B cell (primary cell): ENCODE measurements around the gene WWC2. TPM values are rescaled to one million over a fixed set of nuclear protein-coding genes. Genes with fewer than 3 reads are reported as not detected.

Source experiments
- ATAC-seq: fragments of 200-7000 bp; cut with Tn5 transposase; one replicate; pipeline ENCODE4 v1.10.0; 2021; ENCODE audit warnings: low read depth, mild to moderate bottlenecking, moderate number of reproducible peaks, moderate library complexity
- CTCF ChIA-PET: fragments of 350-600 bp; sonication (Branson Sonifier 250); formaldehyde crosslinking; loops from one replicate; lab custom pipeline; 2021; ENCODE audit warnings: antibody characterized with exemption, inconsistent platforms; lab: Charles Lee
- POLR2A ChIA-PET: fragments of 350-600 bp; sonication (Branson Sonifier 250); formaldehyde crosslinking; loops from one replicate; lab custom pipeline; 2021; ENCODE audit warnings: antibody characterized with exemption; lab: Charles Lee
- DNase-seq: peaks from one replicate; pipeline ENCODE4 v3.0.0; 2013
- H2AFZ ChIP-seq: 2 replicates; pipeline ENCODE4 v1.6.1; 2012; ENCODE audit warnings: mild to moderate bottlenecking, low read depth, low read length; ENCODE audit not compliant: insufficient read depth, poor library complexity, severe bottlenecking
- H3K27ac ChIP-seq, 2 donors: 1 replicate in 1 of 2; 2 replicates in 1 of 2; pipeline ENCODE4 v1.5.1; 2012 to 2013; ENCODE audit warnings: low read length in 2 of 2, mild to moderate bottlenecking in 2 of 2, moderate library complexity in 1 of 2
- H3K27me3 ChIP-seq, 4 experiments: fragments of 200-600 bp in 1 of 4; sonication (generic) in 1 of 4; replicated peaks in 1 of 4; 1 replicate in 2 of 4; 2 replicates in 2 of 4; pipeline versions ENCODE4 v1.6.1 to v1.7.0; 2013 to 2016; ENCODE audit warnings: low read length in 3 of 4, mild to moderate bottlenecking in 2 of 4, mixed read lengths in 1 of 4, moderate library complexity in 1 of 4; ENCODE audit not compliant: insufficient read depth in 4 of 4, control insufficient read depth in 3 of 4; ENCODE audit errors: control extremely low read depth in 1 of 4
- H3K36me3 ChIP-seq, 2 experiments: replicated peaks in 1 of 2; 1 replicate in 1 of 2; 2 replicates in 1 of 2; pipeline versions ENCODE4 v1.6.1 to v1.7.1; 2013; ENCODE audit warnings: low read length in 1 of 2; ENCODE audit not compliant: insufficient read depth in 2 of 2, control insufficient read depth in 1 of 2; ENCODE audit errors: control extremely low read depth in 1 of 2, extremely low read depth in 1 of 2
- H3K4me1 ChIP-seq, 2 donors: fragments of 200-600 bp in 1 of 2; sonication (generic) in 1 of 2; 1 replicate in 1 of 2; 2 replicates in 1 of 2; pipeline versions ENCODE4 v1.5.1 to v1.6.1; 2013 to 2017; ENCODE audit warnings: low read length in 2 of 2; ENCODE audit not compliant: control insufficient read depth in 2 of 2, insufficient read depth in 2 of 2
- H3K4me2 ChIP-seq: replicated peaks from 2 replicates; pipeline ENCODE3; 2012; ENCODE audit warnings: mild to moderate bottlenecking, low read depth, low read length; ENCODE audit not compliant: poor library complexity, severe bottlenecking
- H3K4me3 ChIP-seq, 5 experiments: fragments of 200-600 bp in 1 of 5; sonication (generic) in 1 of 5; 1 replicate in 3 of 5; 2 replicates in 2 of 5; pipeline versions ENCODE4 v1.5.1 to v1.7.0; 2011 to 2016; ENCODE audit warnings: low read length in 4 of 5, mild to moderate bottlenecking in 4 of 5, low read depth in 2 of 5, control low read depth in 1 of 5, moderate library complexity in 1 of 5; ENCODE audit not compliant: insufficient read depth in 1 of 5; ENCODE audit errors: control extremely low read depth in 1 of 5, extremely low read depth in 1 of 5
- H3K79me2 ChIP-seq: fragments of 200-600 bp; sonication (generic); one replicate; pipeline ENCODE4 v1.6.0; 2016; ENCODE audit warnings: low read length; ENCODE audit not compliant: control insufficient read depth, insufficient read depth
- H3K9ac ChIP-seq: fragments of 200-600 bp; sonication (generic); 2 replicates; pipeline ENCODE4 v1.6.1; 2017; ENCODE audit warnings: mild to moderate bottlenecking, low read length, moderate library complexity
- H3K9me3 ChIP-seq, 3 donors: one replicate each; pipeline versions ENCODE4 v1.6.1 to v1.7.1; 2013; ENCODE audit warnings: low read length in 2 of 3; ENCODE audit not compliant: control insufficient read depth in 2 of 3, insufficient read depth in 1 of 3; ENCODE audit errors: control extremely low read depth in 1 of 3
- H4K20me1 ChIP-seq: 2 replicates; pipeline ENCODE4 v1.6.0; 2012; ENCODE audit warnings: mild to moderate bottlenecking, low read length; ENCODE audit not compliant: insufficient read depth, control insufficient read depth, poor library complexity, severe bottlenecking
- H3K27ac Mint-ChIP-seq: one replicate; pipeline ENCODE4 v1.8.0; 2021; ENCODE audit warnings: mixed read lengths
- H3K27me3 Mint-ChIP-seq: one replicate; pipeline ENCODE4 v1.8.0; 2021; ENCODE audit warnings: mixed read lengths
- H3K4me1 Mint-ChIP-seq: one replicate; pipeline ENCODE4 v1.8.0; 2021; ENCODE audit warnings: mixed read lengths
- H3K4me3 Mint-ChIP-seq: one replicate; pipeline ENCODE4 v1.8.0; 2021; ENCODE audit warnings: mixed read lengths
- H3K9me3 Mint-ChIP-seq: one replicate; pipeline ENCODE4 v1.8.0; 2022; ENCODE audit warnings: mixed read lengths; ENCODE audit not compliant: insufficient read depth
- EZH2 ChIP-seq: IDR thresholded peaks from 2 replicates; pipeline ENCODE4 v1.6.1; 2012; ENCODE audit warnings: borderline replicate concordance, low read depth, mild to moderate bottlenecking, moderate library complexity, low read length; ENCODE audit not compliant: insufficient read depth, poor library complexity, severe bottlenecking
- WGBS: methylation state at CpG from one replicate; pipeline ENCODE4 v1.1.5; 2013; ENCODE audit warnings: missing lambda C conversion rate; ENCODE audit not compliant: insufficient coverage; 5-methylcytosine and 5-hydroxymethylcytosine counted together
- intact Hi-C: fragments of 100-400 bp; cut with micrococcal nuclease; formaldehyde crosslinking; loops from one replicate; pipeline ENCODE4 v1.10.0; 2022
- polyA plus RNA-seq: library from polyadenylated mRNA; depleted of rRNA; stranded (reverse); fragments of >200 nt; gene quantifications from 2 replicates; pipeline ENCODE4 v1.2.3, GENCODE V29; 2012
- total RNA-seq, 2 donors: library from RNA; stranded (reverse); fragments of 120-200 nt in 1 of 2; gene quantifications; 1 replicate in 1 of 2; 2 replicates in 1 of 2; pipeline versions ENCODE4 v1.2.3 to v1.2.4, GENCODE V29; 2013 to 2022
- TF ChIP-seq, protein P1 (sequence below): fragments of 200-600 bp; IDR thresholded peaks from one replicate; pipeline ENCODE4 v1.8.0; 2022; ENCODE audit warnings: antibody characterized with exemption, mild to moderate bottlenecking

Gene WWC2
- total and polyA plus RNA-seq, 2 donors (not counting 1 experiment from before 2014, with no cell fraction given): 0.07 to 0.32 TPM

DNA sequence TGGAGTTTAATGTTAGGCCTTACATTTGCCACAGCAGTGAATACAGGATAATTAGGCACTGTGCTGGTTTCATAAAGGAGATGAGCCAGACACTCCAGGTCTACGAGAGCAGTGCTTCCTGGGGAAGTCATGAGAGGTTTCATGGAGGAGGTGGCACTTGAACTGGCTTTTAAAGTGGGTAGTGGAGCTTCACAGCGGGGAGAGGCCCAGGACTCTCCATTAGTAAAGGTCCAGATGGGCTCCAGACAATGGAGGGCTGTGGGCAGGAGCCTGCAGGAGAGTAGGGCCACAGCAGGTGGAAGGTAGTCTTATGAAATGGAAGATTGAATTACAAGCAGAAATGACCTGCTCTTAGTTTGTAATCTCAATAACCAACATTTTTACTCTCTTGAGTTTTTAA is 192.0 kb downstream of the WWC2 start:
- no peaks in the 10 kb centered on the region for H3K79me2 ChIP-seq
- H3K27me3 ChIP-seq: no peaks in the 10 kb centered on the region

DNA sequence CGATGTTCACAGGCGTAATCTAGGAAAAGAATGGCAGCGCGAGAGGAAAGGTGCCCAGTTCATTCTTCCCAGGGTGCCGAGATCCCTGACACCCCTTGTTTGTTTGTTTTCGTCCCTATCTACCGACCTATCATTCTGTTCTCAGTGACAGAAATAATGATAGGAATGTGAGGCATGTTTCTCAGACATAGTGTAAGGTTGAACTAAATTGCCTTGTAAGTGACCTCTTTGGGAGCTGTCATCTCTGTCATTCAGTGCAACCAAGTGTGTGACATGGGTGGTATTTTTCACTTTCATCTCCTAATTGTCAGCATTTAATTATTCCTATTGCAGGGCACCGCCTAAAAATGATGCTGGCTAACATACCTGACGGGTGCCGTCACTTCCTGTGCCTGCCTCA is 196.7 kb downstream of the WWC2 start:
- H3K36me3 ChIP-seq: no peaks in the 10 kb centered on the region
- H3K4me1 ChIP-seq: no peaks in the 10 kb centered on the region
- no peaks in the 10 kb centered on the region for H3K79me2 ChIP-seq
- TF ChIP-seq EZH2: no peak
- TF ChIP-seq, protein P1, sequence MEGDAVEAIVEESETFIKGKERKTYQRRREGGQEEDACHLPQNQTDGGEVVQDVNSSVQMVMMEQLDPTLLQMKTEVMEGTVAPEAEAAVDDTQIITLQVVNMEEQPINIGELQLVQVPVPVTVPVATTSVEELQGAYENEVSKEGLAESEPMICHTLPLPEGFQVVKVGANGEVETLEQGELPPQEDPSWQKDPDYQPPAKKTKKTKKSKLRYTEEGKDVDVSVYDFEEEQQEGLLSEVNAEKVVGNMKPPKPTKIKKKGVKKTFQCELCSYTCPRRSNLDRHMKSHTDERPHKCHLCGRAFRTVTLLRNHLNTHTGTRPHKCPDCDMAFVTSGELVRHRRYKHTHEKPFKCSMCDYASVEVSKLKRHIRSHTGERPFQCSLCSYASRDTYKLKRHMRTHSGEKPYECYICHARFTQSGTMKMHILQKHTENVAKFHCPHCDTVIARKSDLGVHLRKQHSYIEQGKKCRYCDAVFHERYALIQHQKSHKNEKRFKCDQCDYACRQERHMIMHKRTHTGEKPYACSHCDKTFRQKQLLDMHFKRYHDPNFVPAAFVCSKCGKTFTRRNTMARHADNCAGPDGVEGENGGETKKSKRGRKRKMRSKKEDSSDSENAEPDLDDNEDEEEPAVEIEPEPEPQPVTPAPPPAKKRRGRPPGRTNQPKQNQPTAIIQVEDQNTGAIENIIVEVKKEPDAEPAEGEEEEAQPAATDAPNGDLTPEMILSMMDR: no peak
- Mint-ChIP-seq H3K4me1 (no peaks in the 10 kb centered on the region), H3K9me3 (no peaks in the 10 kb centered on the region), H3K27ac (no peak overlapping the region), H3K27me3 (peaks cover 15% of the 10 kb centered on the region), H3K4me3 (no peak overlapping the region)
- peaks cover 0 to 3% (median 0%) of the 10 kb centered on the region in 3 donors for H3K9me3 ChIP-seq
- CTCF ChIA-PET: no interaction called here
- no peak overlapping the region for H3K4me3 ChIP-seq
- DNase-seq: no peak
- POLR2A ChIA-PET: no interaction called here
- H3K27me3 ChIP-seq: no peaks in the 10 kb centered on the region
- no peak overlapping the region for H2AFZ ChIP-seq
- intact Hi-C loops: no loop called here
- H3K4me2 ChIP-seq: no peak overlapping the region
- 97% methylated on average over 5 of the region's 10 CpGs for WGBS
- H4K20me1 ChIP-seq: no peaks in the 10 kb centered on the region
- H3K27ac ChIP-seq: no peak overlapping the region
- no peak for ATAC-seq
- no peak overlapping the region for H3K9ac ChIP-seq

More for the DNA sequence above, 192.0 kb downstream of the WWC2 start:
- H3K27me3 Mint-ChIP-seq: peaks cover 14% of the 10 kb centered on the region
- H3K4me1 Mint-ChIP-seq: no peaks in the 10 kb centered on the region
- no peaks in the 10 kb centered on the region for H3K4me1 ChIP-seq
- H3K9me3 Mint-ChIP-seq: no peaks in the 10 kb centered on the region
- intact Hi-C loops: no loop called here
- no peaks in the 10 kb centered on the region for H3K36me3 ChIP-seq
- DNase-seq (no peak), ATAC-seq (no peak)
- POLR2A ChIA-PET: no interaction called here
- H3K4me2 ChIP-seq: no peak overlapping the region
- no peak overlapping the region for H3K9ac ChIP-seq
- CTCF ChIA-PET: no interaction called here
- TF ChIP-seq EZH2: no peak
- TF ChIP-seq, protein P1: no peak
- no peak overlapping the region for H3K27ac Mint-ChIP-seq
- H3K4me3 ChIP-seq: no peak overlapping the region
- H4K20me1 ChIP-seq: no peaks in the 10 kb centered on the region
- no peaks in the 10 kb centered on the region for H3K9me3 ChIP-seq
- no peak overlapping the region for H2AFZ ChIP-seq
- H3K27ac ChIP-seq: no peak overlapping the region
- 74% methylated on average over 2 of the region's 2 CpGs for WGBS
- H3K4me3 Mint-ChIP-seq: no peak overlapping the region
